PC-3 (cell line): ENCODE results near the gene DCBLD1.

ENCODE experiments used
- EZH2 ChIP-seq: fragments of 300-600 bp; sonication (generic); IDR thresholded peaks from one replicate; pipeline ENCODE4 v1.6.1; 2017; ENCODE audit warnings: antibody characterized with exemption, mild to moderate bottlenecking, low read length; ENCODE audit not compliant: unreplicated experiment
- EZH2phosphoT487 ChIP-seq: fragments of 300-600 bp; sonication (generic); IDR thresholded peaks from 2 replicates; pipeline ENCODE4 v1.6.1; 2018; ENCODE audit warnings: mild to moderate bottlenecking, antibody characterized with exemption, low read length, borderline replicate concordance
- TF ChIP-seq, protein P1 (sequence below): fragments of 300-600 bp; sonication (generic); conservative IDR thresholded peaks from 2 replicates; pipeline ENCODE4 v1.5.1; 2017; ENCODE audit warnings: antibody characterized with exemption, low read depth, mild to moderate bottlenecking, low read length

- TF ChIP-seq, protein P1, sequence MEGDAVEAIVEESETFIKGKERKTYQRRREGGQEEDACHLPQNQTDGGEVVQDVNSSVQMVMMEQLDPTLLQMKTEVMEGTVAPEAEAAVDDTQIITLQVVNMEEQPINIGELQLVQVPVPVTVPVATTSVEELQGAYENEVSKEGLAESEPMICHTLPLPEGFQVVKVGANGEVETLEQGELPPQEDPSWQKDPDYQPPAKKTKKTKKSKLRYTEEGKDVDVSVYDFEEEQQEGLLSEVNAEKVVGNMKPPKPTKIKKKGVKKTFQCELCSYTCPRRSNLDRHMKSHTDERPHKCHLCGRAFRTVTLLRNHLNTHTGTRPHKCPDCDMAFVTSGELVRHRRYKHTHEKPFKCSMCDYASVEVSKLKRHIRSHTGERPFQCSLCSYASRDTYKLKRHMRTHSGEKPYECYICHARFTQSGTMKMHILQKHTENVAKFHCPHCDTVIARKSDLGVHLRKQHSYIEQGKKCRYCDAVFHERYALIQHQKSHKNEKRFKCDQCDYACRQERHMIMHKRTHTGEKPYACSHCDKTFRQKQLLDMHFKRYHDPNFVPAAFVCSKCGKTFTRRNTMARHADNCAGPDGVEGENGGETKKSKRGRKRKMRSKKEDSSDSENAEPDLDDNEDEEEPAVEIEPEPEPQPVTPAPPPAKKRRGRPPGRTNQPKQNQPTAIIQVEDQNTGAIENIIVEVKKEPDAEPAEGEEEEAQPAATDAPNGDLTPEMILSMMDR, result no peak
- TF ChIP-seq EZH2 (no peak), EZH2phosphoT487 (no peak)
Measured at GRCh38 chr6:117503211-117503610, 20.7 kb downstream of the DCBLD1 start.
